Measurements from ENCODE around the gene CD80.
A peak's percentile ranks its signal among the peaks of the same experiment; 100 is the strongest.

The CD80 gene

DNA sequence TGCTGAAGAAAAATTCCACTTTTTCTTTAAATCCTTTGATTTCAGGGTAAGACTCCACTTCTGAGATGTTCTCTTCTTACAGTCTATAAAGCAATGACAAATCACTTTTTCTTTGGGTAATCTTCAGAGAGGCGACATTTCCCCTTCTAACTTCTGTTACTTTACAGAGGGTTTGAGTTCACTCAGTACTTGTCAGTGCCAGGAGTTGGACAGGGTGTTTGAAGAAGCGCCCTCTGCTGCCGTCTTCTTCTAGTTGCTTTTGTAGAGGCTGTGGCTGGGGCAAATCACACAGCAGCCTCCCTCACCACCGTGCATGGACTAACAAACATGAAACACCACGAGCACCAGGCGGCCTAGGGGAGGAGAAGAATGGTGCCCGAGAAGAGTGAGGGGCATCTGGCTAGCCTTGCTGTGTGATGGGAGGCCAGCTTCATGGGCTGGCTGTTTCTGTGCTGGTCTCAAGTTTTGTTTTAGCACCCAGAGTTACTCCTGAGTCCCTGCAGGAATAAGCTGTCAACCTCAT lies at the start of gene CD80:
TSS of gene CD80 (minus strand) at position 174 of the 523 bp plus-strand sequence. CDS start 1,886 bp downstream, outside the sequence.
- no peak within 1 kb of the TSS for H3K4me3 ChIP-seq (ENCODE audit: low read depth, low read length)
- peak; percentile 39 for DNase-seq (ENCODE audit: low read depth)
- TF ChIP-seq, protein P1, sequence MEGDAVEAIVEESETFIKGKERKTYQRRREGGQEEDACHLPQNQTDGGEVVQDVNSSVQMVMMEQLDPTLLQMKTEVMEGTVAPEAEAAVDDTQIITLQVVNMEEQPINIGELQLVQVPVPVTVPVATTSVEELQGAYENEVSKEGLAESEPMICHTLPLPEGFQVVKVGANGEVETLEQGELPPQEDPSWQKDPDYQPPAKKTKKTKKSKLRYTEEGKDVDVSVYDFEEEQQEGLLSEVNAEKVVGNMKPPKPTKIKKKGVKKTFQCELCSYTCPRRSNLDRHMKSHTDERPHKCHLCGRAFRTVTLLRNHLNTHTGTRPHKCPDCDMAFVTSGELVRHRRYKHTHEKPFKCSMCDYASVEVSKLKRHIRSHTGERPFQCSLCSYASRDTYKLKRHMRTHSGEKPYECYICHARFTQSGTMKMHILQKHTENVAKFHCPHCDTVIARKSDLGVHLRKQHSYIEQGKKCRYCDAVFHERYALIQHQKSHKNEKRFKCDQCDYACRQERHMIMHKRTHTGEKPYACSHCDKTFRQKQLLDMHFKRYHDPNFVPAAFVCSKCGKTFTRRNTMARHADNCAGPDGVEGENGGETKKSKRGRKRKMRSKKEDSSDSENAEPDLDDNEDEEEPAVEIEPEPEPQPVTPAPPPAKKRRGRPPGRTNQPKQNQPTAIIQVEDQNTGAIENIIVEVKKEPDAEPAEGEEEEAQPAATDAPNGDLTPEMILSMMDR (IDR thresholded peaks at IDR 0.05; ENCODE audit: control insufficient read depth, extremely low read depth, insufficient read depth), result peak; percentile 60

- no peak overlapping the region for H3K4me3 ChIP-seq (ENCODE audit: low read depth, low read length)
- TF ChIP-seq, protein P1 (IDR thresholded peaks at IDR 0.05; ENCODE audit: control insufficient read depth, extremely low read depth, insufficient read depth), result no peak
- DNase-seq (ENCODE audit: low read depth), result no peak
Observed at GRCh38 chr3:119608405-119609000, 49.1 kb upstream of the CD80 start.

DNA sequence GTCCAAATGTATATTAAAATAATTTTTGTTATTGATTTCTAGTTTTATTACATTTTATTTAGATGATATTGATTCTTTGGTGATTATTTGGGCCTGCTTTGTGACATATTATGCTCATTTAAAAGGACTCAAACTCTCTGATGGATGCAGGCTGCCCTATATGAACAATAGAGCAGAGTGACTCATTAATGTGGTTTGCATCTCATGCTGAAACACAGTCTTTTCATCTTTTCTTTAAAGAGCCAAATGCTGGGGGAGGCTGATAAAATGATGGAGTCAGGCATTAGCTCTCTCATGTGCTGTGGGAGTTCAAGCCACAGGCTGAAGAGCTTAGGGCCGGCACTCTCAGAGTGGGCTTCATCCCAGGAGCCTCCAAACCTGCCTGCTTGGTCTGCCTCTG lies 45.5 kb upstream of the CD80 start:
- TF ChIP-seq, protein P1 (IDR thresholded peaks at IDR 0.05; ENCODE audit: control insufficient read depth, extremely low read depth, insufficient read depth), result no peak
- no peak overlapping the region for H3K4me3 ChIP-seq (ENCODE audit: low read depth, low read length)
- DNase-seq (ENCODE audit: low read depth), result no peak

- TF ChIP-seq, protein P1 (IDR thresholded peaks at IDR 0.05; ENCODE audit: control insufficient read depth, extremely low read depth, insufficient read depth), result no peak
- no peak for DNase-seq (ENCODE audit: low read depth)
- H3K4me3 ChIP-seq (ENCODE audit: low read depth, low read length), result no peak overlapping the region
Observed at GRCh38 chr3:119602676-119603075, 43.3 kb upstream of the CD80 start.

DNA sequence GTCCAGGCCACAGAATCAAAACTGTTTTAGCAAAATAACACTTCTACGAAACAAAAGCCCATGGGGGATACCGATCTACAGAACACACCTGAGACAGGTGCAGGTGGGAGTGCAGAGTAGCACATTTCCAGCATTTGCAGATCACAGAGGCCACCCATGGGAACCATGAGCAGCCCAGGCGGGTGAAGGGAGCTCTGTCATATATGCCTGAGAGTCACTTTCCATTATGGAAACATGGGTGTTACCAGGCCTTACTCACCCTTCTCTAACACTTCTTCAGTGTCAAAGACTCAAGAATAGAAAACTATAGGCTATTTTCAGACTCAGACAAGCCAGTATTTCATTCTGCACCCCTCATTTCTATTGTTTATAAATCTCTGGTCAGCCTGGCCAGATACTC lies 41.7 kb upstream of the CD80 start:
- no peak for DNase-seq (ENCODE audit: low read depth)
- H3K4me3 ChIP-seq (ENCODE audit: low read depth, low read length), result no peak overlapping the region
- TF ChIP-seq, protein P1 (IDR thresholded peaks at IDR 0.05; ENCODE audit: control insufficient read depth, extremely low read depth, insufficient read depth), result no peak

GRCh38 chr3:119600732-119601131 lies 41.3 kb upstream of the CD80 start:
- DNase-seq (ENCODE audit: low read depth), result no peak
- TF ChIP-seq, protein P1 (IDR thresholded peaks at IDR 0.05; ENCODE audit: control insufficient read depth, extremely low read depth, insufficient read depth), result 0 out of 2 replicates have a peak, but pooled peaks have one; percentile 2
- H3K4me3 ChIP-seq (ENCODE audit: low read depth, low read length), result no peak overlapping the region

Measured in LNCaP clone FGC (cell line).